GM18511 (cell line): ENCODE results near the gene PCED1B.
A peak's percentile ranks its signal among the peaks of the same experiment; 100 is the strongest.
"Not testable (repeated sequence)": the region's sequence is repeated elsewhere in the genome, so short reads cannot be mapped to it uniquely, and the experiment has no call there.

Experiments used
- ATAC-seq: cut with Tn5 transposase; IDR thresholded peaks from one replicate; pipeline ENCODE4 v1.9.1; 2021; ENCODE audit warnings: mild to moderate bottlenecking, moderate library complexity; ENCODE audit not compliant: unreplicated experiment

The PCED1B gene

GRCh38 chr12:47268501-47269454 is 189.4 kb downstream of the PCED1B start:
- peak; percentile 90 for ATAC-seq

DNA sequence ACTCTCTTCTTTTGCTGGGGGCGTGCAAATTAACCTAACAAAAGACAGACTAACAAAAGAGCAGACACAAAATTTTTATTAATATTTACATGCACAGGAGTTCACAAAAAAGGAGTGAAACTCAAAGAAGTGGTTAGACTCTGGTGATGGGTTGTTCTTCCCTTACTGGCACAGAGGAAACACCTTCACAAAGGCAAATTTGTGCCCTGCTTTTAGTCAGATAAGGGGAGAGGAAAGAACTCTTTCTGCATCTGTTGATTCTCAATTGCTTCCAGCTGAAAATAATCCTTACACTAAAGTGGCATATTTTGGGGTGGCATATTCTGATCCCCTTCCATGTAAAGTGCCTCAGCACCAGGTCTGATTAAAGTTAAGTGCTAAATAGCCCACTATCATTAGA is 190.5 kb downstream of the PCED1B start:
- ATAC-seq: no peak

DNA sequence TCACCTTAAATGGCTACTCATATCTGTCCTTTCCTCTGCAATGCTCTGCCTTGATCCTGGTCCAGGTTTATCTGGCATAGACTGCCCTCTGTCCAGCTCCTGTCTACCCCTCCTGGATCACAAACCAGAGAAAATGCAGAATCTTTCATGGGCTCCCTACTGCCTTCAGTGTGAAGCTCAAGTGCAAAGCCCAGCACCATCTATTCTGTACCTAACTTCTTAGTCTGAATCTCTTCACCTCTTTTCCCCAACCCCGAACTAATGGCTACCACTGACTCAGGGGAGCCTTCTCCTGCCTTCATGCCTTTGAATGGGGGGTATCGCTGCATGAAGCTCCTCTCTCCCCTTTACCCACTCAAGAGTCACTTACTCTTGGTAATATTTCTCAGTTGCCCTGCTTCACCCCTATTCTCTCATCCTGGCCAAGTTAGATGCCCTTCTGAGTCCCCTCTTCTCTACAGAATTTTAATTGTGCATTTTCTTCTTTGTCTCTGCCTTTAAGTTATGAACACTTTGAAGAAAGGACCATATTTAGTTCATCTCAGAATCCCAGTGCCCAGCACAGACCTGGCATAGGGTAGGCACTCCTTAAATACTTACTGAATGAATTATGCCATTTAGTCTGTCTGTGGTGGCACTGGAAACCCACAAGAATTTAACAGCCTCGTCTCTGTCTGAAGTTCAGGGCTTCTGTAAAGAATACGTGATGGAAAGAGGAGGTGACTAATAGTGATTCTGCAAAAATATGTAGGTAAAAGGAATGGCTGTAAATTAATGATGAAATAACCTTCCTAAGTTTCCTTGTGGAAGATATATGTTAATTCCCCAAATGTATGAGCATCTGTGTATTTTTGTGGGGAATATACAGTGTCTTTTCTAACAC is 191.6 kb downstream of the PCED1B start:
- ATAC-seq: no peak

- no peak for ATAC-seq
Observed at GRCh38 chr12:47271800-47272239, 192.4 kb downstream of the PCED1B start.

DNA sequence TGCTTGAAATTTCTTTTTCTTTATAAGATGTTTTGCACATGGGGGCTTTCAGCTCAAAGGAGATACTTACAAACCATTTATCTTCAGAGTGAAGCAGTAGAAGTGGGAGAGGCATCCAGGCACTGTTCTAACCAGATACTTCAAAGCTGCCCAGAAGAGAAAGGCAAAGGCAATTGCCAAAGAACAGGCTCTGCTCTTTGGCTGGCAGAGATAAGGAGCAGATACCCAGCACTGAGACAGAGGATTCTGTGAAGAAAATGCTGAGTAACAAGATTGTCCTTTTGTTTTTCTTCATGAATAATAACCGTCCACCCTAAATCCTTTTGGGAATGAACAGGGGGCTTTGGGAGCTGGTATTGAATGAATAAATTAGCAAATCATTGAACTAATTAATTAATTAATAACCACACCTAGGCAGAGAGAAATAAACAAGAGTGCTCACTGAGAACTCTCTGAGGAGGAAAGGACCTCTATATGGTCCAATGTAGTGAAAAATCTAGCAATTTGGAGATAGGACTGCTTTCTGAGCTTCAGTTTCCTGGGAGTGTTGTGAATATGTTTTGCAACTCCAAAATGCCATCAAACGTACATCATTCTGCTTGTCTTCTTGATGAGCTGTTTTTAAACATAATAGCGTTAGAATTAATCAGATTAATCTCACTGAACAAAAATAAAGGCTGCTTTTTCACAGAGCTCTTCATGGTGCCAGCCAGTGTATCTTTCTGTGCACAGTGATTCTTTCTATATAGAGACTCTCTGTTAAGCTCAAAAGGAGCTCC is 193.2 kb downstream of the PCED1B start:
- no peak for ATAC-seq

GRCh38 chr12:47273191-47273626 is 193.8 kb downstream of the PCED1B start:
- no peak for ATAC-seq

DNA sequence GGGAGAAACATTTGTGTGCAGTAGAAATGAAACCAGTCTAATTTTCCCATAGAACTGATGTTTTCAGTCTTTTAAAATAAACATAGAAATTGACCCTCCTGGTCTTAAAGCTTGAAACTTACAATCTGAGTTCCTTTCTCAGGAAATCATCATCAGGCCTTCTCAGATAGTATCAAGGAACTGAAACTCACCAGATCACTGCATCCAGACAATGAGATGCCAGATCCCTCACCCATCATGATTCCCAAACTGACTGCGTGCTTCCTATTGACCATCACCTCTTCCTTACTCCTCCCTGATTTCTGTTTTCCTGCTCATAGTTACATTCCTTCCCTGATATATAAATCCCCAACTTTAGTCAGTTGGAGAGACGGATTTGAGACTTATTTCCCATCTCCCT is 195.3 kb downstream of the PCED1B start:
- no peak for ATAC-seq

GRCh38 chr12:47276253-47276620 is 196.8 kb downstream of the PCED1B start:
- ATAC-seq: no peak

DNA sequence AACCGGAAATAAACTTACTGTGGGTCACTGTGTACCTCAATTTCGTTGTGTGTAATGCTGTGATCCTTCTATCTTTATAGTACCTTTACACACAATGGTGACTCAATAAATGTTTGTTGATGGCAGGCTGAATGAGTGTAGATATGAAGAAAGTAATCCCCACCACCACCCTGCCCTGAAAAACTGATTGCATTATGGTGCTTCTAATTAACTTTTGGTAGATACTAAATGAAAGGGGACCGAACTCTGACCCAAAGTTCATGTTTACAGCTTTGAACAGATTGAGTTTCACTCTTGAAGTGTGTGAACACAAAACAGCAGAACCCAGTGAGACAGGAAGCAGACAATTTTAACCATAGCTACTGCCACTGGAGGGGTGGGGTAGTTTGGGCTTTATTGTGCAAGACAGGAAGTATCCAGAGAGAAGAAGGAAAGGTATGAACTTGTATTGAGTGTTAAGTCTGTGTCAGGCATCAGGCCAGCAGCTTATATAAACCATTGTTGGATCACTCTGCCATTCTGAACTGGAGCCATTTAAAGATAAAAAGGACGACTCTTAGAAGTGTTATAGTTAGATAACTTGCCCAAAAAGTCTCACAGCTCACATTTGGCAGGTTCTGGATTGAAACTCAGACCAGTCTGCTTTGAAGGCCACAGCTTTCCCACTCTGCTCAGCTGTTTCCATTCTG is 197.3 kb downstream of the PCED1B start:
- peak; percentile 97 for ATAC-seq

- ATAC-seq: no peak
Observed at GRCh38 chr12:47277972-47278448, 198.6 kb downstream of the PCED1B start.

- not testable (repeated sequence) for ATAC-seq
Observed at GRCh38 chr12:47279758-47280157, 200.3 kb downstream of the PCED1B start.

- ATAC-seq: no peak
Observed at GRCh38 chr12:47280543-47281300, 201.3 kb downstream of the PCED1B start.

- no peak for ATAC-seq
Observed at GRCh38 chr12:47281667-47282171, 202.3 kb downstream of the PCED1B start.

GRCh38 chr12:47282206-47282605 is 202.8 kb downstream of the PCED1B start:
- ATAC-seq: no peak
